GM20000 (cell line): ENCODE results near the gene SPG11.

Experiments used
- DNase-seq: peaks from one replicate; pipeline ENCODE4 v3.0.0; 2012; ENCODE audit warnings: low spot score
- CTCF ChIP-seq: IDR thresholded peaks from 2 replicates; pipeline ENCODE4 v1.5.1; 2012; ENCODE audit warnings: mild to moderate bottlenecking, control low read depth; ENCODE audit errors: extremely low read depth, missing control alignments

The SPG11 gene

DNA sequence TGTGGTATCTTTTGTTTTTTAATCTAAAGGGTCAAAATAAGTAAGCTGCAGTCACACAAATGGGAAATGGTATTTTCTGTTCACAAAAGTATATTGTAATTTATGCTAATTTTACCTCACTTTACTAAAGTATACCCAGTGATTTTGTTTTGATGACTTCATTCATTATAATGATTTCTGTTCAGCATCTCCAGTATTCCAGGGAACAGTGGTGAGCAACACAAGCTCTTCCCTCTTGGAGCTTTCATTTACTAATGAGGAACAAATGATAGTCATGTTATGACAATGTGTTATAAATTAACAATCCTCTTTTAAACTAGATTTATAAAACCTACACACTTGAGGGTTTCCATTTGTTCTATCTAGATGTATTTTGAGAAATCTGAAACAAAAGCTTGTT is 147.0 kb downstream of the SPG11 start:
- no peak for DNase-seq
- TF ChIP-seq CTCF: no peak
